ENCODE data around the gene SPACA6. TPM values are rescaled to one million over a fixed set of nuclear protein-coding genes. Genes with fewer than 3 reads are reported as not detected.

The SPACA6 gene
- total RNA-seq, 2 donors from 2014 or later, result 3.6 to 7.5 TPM

Other genes with a start within 250 kb of the SPACA6 start
- not detected for gene SIGLEC8, start 234.9 kb upstream of the SPACA6 start, total RNA-seq
- gene CEACAM18, start 214.8 kb upstream of the SPACA6 start, total RNA-seq, result not detected
- 1 to 10 TPM; 1.0 to 1.6 TPM for gene SIGLEC12, start 191.5 kb upstream of the SPACA6 start, total RNA-seq
- not detected for gene SIGLEC6, start 161.7 kb upstream of the SPACA6 start, total RNA-seq
- gene ZNF175, start 122.0 kb upstream of the SPACA6 start, total RNA-seq, result 10 to 100 TPM; 11.1 to 13.3 TPM
- not detected for gene SIGLEC5, start 62.9 kb upstream of the SPACA6 start, total RNA-seq
- under 1 TPM in 1 of 2 donors, not detected in 1; 0.38 TPM for gene SIGLEC14, start 46.5 kb upstream of the SPACA6 start, total RNA-seq
- not detected for gene HAS1, start 30.7 kb downstream of the SPACA6 start, total RNA-seq
- not detected for gene FPR1, start 58.5 kb downstream of the SPACA6 start, total RNA-seq
- not detected for gene FPR2, start 67.8 kb downstream of the SPACA6 start, total RNA-seq
- gene FPR3, start 101.8 kb downstream of the SPACA6 start, total RNA-seq, result not detected
- 10 to 100 TPM in 1 of 2 donors, 1 to 10 TPM in 1; 9.4 to 11.0 TPM for gene ZNF577, start 194.6 kb downstream of the SPACA6 start, total RNA-seq
- 10 to 100 TPM; 11.0 to 17.8 TPM for gene ZNF649, start 211.7 kb downstream of the SPACA6 start, total RNA-seq
- gene ZNF613, start 234.1 kb downstream of the SPACA6 start, total RNA-seq, result 1 to 10 TPM; 4.2 to 4.3 TPM